CD4-positive, alpha-beta T cell treated with Interleukin-4 for 4 hours (primary cell): ENCODE measurements around the gene MAGI2.
"Not testable (repeated sequence)": the region's sequence is repeated elsewhere in the genome, so short reads cannot be mapped to it uniquely, and the experiment has no call there.

Source experiments
- DNase-seq: peaks from one replicate; pipeline ENCODE4 v3.0.0-alpha.2; 2020

MAGI2 gene

DNA sequence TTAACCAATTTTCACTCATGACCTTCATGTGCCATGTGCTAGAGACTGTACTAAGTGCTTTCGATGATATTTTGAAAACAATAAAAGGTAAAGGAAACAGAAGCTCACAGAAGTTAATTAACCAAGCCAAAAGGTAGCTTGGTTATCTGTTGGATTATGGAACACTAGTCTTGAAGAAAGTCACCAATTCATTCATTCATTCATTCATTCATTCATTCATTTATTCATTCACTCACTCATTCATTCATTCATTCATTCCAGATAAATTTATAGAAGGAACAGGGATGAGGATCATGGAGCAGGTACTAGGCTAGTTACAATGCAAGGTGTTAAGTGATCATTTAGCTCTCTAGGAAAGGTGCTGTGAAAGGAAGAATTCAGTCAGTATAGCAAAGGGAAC, 322.8 kb downstream of the MAGI2 start:
- DNase-seq = no peak

DNA sequence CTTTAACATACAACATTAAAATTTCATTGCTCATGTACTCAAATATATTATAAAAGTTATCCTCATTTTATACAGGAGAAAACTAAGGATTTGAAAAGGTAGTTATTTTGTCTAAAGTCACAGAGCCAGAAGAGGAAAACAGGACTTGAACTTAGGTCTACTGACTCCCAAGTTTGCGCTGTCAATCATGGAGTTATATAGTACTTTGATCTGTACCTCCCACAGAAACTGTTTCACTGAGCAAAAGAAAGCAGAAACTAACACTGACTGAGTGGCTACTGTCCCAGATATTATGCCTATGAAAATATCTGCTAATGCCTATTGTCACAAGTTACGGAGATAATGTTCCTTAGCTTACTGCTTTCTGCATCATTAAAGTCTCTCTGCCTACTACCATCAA, 329.1 kb downstream of the MAGI2 start:
- DNase-seq = no peak

GRCh38 chr7:79118143-79118542, 335.3 kb downstream of the MAGI2 start:
- no peak for DNase-seq

- no peak for DNase-seq
Observed at GRCh38 chr7:79096361-79096805, 357.1 kb downstream of the MAGI2 start.

DNA sequence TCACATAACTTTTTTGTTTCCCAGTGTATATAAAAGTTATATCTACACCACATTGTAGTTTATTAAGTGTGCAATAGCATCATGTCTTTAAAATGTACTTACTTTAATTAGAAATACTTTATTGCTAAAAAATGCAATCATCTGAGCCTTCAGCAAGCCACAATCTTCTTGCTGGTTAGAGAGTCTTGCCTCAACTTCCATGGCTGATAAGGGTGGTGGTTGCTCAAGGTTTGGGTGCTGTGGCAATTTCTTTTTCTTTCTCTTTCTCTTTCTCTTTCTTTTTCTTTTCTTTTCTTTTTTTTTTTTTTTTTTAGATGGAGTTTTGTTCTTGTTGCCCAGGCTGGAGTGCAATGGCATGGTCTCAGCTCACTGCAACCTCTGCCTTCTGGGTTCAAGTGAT, 360.0 kb downstream of the MAGI2 start:
- DNase-seq = no peak

GRCh38 chr7:79091661-79092060, 361.8 kb downstream of the MAGI2 start:
- no peak for DNase-seq

- DNase-seq = no peak
Observed at GRCh38 chr7:79091011-79091410, 362.5 kb downstream of the MAGI2 start.

- no peak for DNase-seq
Observed at GRCh38 chr7:79090543-79090942, 362.9 kb downstream of the MAGI2 start.

DNA sequence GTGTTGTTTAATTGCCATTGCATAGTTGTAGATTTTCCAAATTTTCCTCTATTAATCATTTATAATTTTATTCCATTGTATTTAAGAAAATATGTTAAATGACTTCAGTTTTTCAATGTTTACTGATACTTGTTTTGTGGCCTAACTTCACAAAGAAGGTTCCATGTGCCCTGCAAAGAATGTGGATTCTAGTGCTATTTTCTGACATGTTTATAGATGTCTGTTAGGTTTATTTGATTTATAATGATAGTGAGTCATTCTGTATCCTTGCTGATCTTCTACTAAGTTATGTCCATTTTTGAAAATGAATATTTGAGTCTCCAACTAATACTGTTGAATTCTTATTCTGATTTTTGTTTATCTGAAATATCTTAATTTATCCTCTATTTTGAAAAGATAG, 369.0 kb downstream of the MAGI2 start:
- DNase-seq = no peak

DNA sequence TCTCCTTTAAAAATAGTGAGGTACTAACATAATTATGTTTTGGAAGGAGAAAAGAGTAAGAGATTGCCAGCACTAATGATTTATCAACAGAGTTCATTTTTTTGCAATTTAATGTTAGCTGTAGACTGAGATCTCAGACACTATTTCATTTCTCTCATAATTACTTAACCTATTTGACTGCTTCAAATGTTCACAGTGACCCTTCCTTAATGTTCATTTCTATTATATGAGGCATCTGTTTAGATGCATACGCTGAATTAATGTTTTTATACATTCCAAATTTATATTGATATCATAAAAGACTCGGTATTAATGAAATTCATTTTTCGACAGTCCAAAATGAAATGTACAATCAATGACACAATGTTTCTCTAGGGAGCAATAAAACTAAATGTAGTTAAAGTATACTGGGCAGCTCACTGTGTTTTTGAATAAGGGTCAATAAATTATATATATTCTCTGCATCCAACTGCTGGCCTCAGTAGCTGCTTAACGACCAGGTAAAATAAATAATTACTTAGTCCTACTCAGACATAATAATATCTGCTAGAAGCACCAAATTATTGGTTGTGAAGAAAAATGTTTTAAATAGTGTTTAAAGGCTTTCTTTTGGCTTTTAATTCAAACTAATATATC, 373.4 kb downstream of the MAGI2 start:
- no peak for DNase-seq

GRCh38 chr7:79078273-79078672, 375.2 kb downstream of the MAGI2 start:
- DNase-seq = no peak

- DNase-seq = not testable (repeated sequence)
Observed at GRCh38 chr7:79071187-79071586, 382.3 kb downstream of the MAGI2 start.

DNA sequence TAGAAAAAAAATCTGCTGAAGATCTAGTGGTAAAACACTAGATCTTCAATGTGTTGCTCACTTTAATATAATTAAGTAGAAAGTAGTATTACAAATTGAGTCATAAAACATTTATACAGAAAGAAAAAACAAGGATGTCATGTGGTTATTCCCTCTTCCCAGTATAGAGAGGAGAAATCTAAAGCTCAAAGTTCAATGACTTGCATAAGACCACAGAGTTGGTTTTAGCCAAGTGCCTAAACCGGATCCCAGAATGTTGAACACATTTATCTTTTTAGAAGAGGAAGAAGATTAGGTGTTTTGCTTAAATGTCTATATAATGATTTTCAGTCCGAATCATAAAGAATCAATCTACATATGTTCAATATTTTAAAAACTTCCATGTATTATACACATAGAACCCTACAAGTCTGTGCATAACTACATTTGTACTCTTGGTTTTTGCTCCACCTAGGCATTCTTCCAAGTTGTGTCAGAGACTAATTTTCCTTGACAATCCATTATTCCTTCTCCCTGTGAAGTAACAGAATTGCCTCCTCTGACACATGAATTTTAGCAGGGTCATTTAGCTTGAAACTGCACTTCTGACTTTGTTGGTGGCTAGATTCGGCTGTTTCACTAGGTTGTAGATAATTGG, 389.2 kb downstream of the MAGI2 start:
- DNase-seq = no peak

DNA sequence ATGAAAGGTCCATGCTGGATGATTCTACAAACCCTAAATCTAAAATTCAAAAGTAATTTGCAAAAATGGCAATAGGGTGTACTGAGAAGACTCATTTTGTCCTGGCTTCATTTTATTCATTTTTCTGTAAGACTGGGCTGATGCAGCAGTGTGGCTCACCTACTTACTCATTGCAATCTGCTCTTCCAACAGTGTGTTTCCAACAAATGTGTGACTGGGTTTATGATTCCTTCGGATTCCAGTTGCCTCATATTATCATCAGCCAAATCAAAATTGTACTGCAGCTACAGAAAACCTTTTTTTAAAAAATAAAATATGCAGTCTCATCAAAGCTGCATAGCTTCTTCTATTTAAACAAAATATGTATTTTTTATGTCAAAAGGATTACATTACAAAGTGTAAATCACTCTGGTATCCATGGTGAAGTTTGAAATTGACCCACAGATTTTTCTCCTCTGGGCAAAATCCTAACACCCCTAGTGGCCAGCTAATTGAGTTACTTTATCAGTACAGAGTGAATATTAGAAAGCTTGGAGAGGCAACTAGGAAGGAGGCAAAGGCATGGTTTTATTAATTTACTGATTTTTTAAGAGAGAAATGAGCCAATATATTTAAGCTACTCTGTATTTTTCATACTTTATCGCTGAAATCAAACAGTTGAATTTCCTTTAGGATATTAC, 390.3 kb downstream of the MAGI2 start:
- DNase-seq = no peak

- DNase-seq = no peak
Observed at GRCh38 chr7:79060498-79060897, 393.0 kb downstream of the MAGI2 start.

GRCh38 chr7:79055722-79056415, 397.6 kb downstream of the MAGI2 start:
- no peak for DNase-seq

DNA sequence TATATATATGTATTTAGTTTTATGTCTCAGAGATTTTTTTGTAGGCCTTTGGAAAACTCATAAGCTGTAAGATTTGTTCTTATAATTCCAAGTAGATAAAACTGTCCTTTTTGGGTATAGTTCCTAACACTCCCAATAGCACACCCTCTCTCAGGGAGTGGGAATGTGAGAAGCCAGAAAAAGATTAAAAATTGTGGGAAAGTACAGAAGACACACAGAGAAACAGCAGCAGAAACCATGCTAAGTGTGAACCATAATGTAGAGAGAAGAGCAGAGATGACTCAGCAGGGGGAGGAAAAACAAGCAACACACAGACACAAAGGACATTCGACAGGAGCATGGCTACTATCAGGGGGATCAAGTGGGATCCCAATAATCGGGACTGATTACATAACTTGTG, 401.6 kb downstream of the MAGI2 start:
- no peak for DNase-seq

DNA sequence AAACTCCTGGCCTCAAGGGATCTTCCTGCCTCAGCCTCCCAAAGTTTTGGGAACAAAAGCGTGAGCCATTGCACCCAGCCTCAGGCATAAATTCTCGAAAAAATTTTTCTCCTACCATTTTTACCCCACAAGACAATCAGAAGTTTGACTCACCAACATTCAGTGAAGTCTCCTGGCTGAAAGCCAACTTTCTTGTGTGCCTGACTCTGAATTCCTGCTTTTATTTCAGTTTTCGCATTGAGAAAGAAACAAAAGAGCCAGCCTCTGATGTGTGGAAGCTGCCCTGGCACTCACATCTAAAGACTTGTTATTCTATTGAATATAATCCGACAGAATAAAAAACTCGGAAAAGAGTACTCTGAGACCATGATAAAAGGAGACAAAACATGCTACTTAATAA, 402.9 kb downstream of the MAGI2 start:
- DNase-seq = no peak

- DNase-seq = no peak
Observed at GRCh38 chr7:79046061-79046460, 407.4 kb downstream of the MAGI2 start.

DNA sequence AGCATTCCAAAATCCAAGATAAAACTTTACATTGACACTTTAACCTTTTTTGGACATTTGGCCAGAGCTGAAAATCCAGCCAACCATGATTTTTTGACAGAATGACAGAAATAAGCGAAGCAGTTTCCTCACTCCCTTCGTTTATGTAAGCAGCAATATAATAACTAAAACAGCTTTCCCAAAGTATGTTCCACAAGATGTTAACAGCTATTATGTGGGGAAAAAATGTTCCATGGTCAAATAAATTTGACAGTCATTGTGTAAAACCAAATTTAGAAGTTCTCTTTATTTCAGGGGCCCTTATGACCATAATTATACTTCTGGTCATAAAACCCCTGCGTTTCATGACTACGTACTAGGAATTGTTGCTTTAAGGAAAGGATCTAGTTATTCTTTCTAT, 416.5 kb downstream of the MAGI2 start:
- no peak for DNase-seq

DNA sequence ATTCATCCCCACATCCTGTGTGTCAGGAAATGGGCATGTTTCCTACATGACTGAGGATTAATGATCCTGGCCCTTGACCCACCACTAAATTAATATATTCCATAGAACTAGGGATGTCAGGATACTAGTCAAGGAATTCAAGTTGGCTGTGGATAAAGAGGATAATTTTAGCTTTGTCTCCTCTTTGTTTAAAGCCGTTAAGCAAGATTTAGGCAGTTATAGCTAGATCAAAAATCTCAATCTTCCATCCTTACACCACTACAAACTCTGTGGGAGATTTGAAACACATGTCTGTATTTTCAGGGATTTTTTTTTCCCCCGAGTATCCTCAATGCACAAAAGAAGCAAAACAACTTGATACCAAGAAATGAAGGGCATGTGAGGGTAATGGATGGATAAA, 417.1 kb downstream of the MAGI2 start:
- no peak for DNase-seq

DNA sequence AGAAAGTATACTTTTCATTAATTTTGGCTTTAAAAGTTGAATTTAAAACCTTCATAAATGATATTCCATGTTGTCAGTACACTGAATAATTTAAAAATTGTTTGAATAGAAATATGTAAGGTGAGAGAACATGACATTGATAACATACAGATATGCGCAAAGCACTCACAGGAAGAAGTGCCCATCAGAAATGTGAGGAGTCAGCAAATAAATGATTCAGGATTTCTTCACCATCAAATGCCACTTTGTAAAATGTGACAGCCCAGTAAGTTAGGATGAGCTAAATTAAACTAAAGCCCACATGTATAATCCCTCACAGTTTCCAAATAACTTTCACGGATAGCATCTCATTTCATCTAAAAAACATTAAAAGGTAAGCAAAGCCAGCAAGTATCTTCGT, 417.6 kb downstream of the MAGI2 start:
- no peak for DNase-seq

DNA sequence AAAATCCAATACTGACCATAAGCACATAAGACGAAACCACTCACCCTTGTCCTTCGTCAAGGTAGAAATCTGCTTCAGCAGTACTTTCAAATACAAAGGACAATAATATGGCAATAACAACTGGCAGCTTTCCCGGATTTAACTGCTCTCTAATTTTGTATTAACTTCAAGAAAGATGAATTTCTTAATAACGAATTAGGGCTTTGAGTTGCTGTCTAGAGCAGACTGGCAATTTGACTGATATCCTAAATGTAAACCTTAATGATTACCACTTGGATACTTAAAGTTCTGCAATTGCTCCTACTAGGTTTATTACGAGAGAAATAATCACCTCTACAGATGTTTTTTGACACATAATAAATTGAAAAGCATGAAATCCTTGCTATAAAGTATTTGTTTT, 418.7 kb downstream of the MAGI2 start:
- DNase-seq = no peak

DNA sequence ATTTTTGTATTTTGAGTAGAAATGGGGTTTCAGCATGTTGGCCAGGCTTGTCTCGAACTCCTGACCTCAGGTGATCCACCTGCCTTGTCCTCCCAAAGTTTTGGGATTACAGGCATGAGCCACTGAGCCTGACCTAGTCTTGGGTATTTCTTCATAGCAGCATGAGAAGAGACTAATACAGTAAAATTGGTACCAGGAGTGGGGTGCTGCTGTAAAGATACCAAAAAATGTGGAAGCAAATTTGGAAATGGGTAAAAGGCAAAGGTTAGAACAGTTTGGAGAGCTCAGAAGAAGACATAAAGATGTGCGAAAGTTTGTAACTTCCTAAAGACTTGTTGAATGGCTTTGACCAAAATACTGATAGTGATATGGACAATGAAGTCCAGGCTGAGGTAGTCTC, 433.8 kb downstream of the MAGI2 start:
- not testable (repeated sequence) for DNase-seq
